ENCODE results near the gene PLCH1.

DNA sequence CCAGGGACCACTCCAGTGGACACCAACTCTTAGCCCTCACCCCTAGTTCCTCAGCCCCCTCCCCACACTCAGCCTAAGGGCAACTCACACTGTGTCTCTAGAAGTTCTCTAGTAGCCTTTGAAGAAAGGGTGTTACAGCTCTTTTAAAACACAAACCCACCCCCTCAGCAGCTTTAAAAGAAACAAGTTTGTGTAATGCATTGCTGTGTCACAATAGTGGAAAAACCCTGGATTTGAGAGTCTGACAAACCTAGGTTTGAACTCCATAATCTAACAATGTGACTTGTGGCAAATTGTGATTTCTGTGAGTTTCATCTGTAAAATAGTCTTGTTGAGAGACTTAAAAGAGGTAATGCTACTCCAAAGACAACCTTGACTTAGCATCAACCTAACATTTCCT, 54.0 kb downstream of the PLCH1 start:
- no peak for TF ChIP-seq POLR2AphosphoS5 (IDR thresholded peaks at IDR 0.05; ENCODE audit: low read depth, low read length)
- no peak for TF ChIP-seq POLR2A (IDR thresholded peaks at IDR 0.05; ENCODE audit: low read depth, low read length)
- no peak for TF ChIP-seq TAF1 (IDR thresholded peaks at IDR 0.05; ENCODE audit: low read depth, low read length)
- no peak for TF ChIP-seq SPI1 (IDR thresholded peaks at IDR 0.05; ENCODE audit: low read depth, low read length)
- no peak for TF ChIP-seq POU2F2 (IDR thresholded peaks at IDR 0.05; ENCODE audit: low read depth, low read length)

Measured in GM12891 (cell line).